K562 (cell line): Measurements from ENCODE around the gene FBXO17. TPM values are rescaled to one million over a fixed set of nuclear protein-coding genes. Genes with fewer than 3 reads are reported as not detected.

ENCODE experiments used
- CREM ChIP-seq: IDR thresholded peaks from 2 replicates; pipeline ENCODE4 v1.6.1; 2014; ENCODE audit warnings: antibody characterized with exemption, low read depth
- E2F4 ChIP-seq: sonication (generic); formaldehyde crosslinking; IDR thresholded peaks from 2 replicates; pipeline ENCODE4 v1.8.0; 2022; ENCODE audit warnings: mild to moderate bottlenecking, low read depth, missing genetic modification reagents
- EP400 ChIP-seq: fragments of 450-650 bp; IDR thresholded peaks from 2 replicates; pipeline ENCODE4 v1.6.1; 2017; ENCODE audit warnings: antibody characterized with exemption, mild to moderate bottlenecking, moderate library complexity
- ETV5 ChIP-seq: sonication (generic); formaldehyde crosslinking; IDR thresholded peaks from 2 replicates; pipeline ENCODE4 v1.4.0; 2020; ENCODE audit warnings: low read depth, mild to moderate bottlenecking, missing genetic modification reagents
- FOXJ2 ChIP-seq: fragments of 200-800 bp; sonication (Bioruptor generic); IDR thresholded peaks from 2 replicates; pipeline ENCODE4 v1.6.1; 2016; ENCODE audit warnings: missing genetic modification characterization, missing compliant biosample characterization
- GABPB1 ChIP-seq: sonication (generic); formaldehyde crosslinking; IDR thresholded peaks from 2 replicates; pipeline ENCODE4 v1.8.0; 2022; ENCODE audit warnings: mild to moderate bottlenecking, missing genetic modification reagents
- GMEB1 ChIP-seq: fragments of 250-450 bp; sonication (Bioruptor Pico); IDR thresholded peaks from 2 replicates; pipeline ENCODE4 v1.4.0; 2020; ENCODE audit warnings: mild to moderate bottlenecking
- HDAC2 ChIP-seq: fragments of 450-650 bp; IDR thresholded peaks from 2 replicates; pipeline ENCODE4 v1.6.1; 2016; ENCODE audit warnings: mild to moderate bottlenecking
- HSF4 ChIP-seq: fragments of 250-450 bp; sonication (Bioruptor Pico); IDR thresholded peaks from 2 replicates; pipeline ENCODE4 v2.1.2; 2022; ENCODE audit warnings: mild to moderate bottlenecking, moderate library complexity, borderline replicate concordance
- KDM1A ChIP-seq, 2 experiments: fragments of 450-650 bp; IDR thresholded peaks; 2 replicates each; pipeline ENCODE4 v1.6.1; 2016; ENCODE audit warnings: mild to moderate bottlenecking in 2 of 2
- KLF6 ChIP-seq: fragments of 250-450 bp; sonication (Bioruptor Pico); IDR thresholded peaks from 2 replicates; pipeline ENCODE4 v1.4.0; 2020; ENCODE audit warnings: mild to moderate bottlenecking, moderate library complexity, borderline replicate concordance
- MEIS2 ChIP-seq: fragments of 450-650 bp; IDR thresholded peaks from 2 replicates; pipeline ENCODE4 v1.6.1; 2014; ENCODE audit warnings: mild to moderate bottlenecking; ENCODE audit not compliant: partially characterized antibody
- NR2C1 ChIP-seq, 2 experiments: fragments of 450-650 bp; IDR thresholded peaks; 2 replicates each; pipeline ENCODE4 v1.6.1; 2017; ENCODE audit warnings: mild to moderate bottlenecking in 2 of 2, antibody characterized with exemption in 1 of 2, inconsistent platforms in 1 of 2, missing compliant biosample characterization in 1 of 2, missing genetic modification characterization in 1 of 2
- SAP30 ChIP-seq: fragments of 200-600 bp; sonication (generic); IDR thresholded peaks from 2 replicates; pipeline ENCODE4 v1.6.1; 2012; ENCODE audit warnings: borderline replicate concordance, low read depth, mild to moderate bottlenecking, moderate library complexity, low read length, control low read depth, inconsistent platforms; ENCODE audit not compliant: insufficient read depth, poor library complexity, severe bottlenecking
- SETDB1 ChIP-seq: IDR thresholded peaks from one replicate; pipeline ENCODE4 v1.6.1; 2012; ENCODE audit warnings: low read length, control low read depth, inconsistent platforms
- SIN3B ChIP-seq: fragments of 450-650 bp; IDR thresholded peaks from 2 replicates; pipeline ENCODE4 v1.6.1; 2017; ENCODE audit warnings: low read depth, mild to moderate bottlenecking, moderate library complexity
- SRF ChIP-seq, 2 experiments: fragments of 250-450, 450-650 bp in 1 of 2; sonication (Bioruptor Pico) in 1 of 2; sonication (generic) in 1 of 2; formaldehyde crosslinking; IDR thresholded peaks; 2 replicates each; pipeline versions ENCODE4 v1.5.0 to v1.5.1; 2020 to 2022; ENCODE audit warnings: mild to moderate bottlenecking in 1 of 2, missing genetic modification reagents in 1 of 2
- TEAD1 ChIP-seq, 2 experiments: fragments of 450-650 bp in 1 of 2; sonication (generic) in 1 of 2; formaldehyde crosslinking; IDR thresholded peaks; 2 replicates each; pipeline versions ENCODE4 v1.4.0 to v1.8.0; 2020 to 2022; ENCODE audit warnings: mild to moderate bottlenecking in 2 of 2, missing genetic modification reagents in 1 of 2
- ZBTB11 ChIP-seq, 3 experiments: fragments of 200-800 bp in 1 of 3; fragments of 250-450 bp in 1 of 3; fragments of 450-650 bp in 1 of 3; sonication (Bioruptor Pico) in 1 of 3; sonication (Bioruptor generic) in 1 of 3; formaldehyde crosslinking in 1 of 3; IDR thresholded peaks; 2 replicates each; pipeline versions ENCODE4 v1.6.1 to v1.8.0; 2016 to 2022; ENCODE audit warnings: mild to moderate bottlenecking in 2 of 3, missing genetic modification characterization in 2 of 3, missing compliant biosample characterization in 1 of 3, moderate library complexity in 1 of 3
- ZNF311 ChIP-seq: fragments of 250-450 bp; sonication (Bioruptor Pico); IDR thresholded peaks from 2 replicates; pipeline ENCODE4 v1.4.0; 2020; ENCODE audit warnings: mild to moderate bottlenecking, moderate library complexity
- ZNF551 ChIP-seq: fragments of 250-450 bp; sonication (Bioruptor Pico); IDR thresholded peaks from 2 replicates; pipeline ENCODE4 v1.5.0; 2021; ENCODE audit warnings: mild to moderate bottlenecking, moderate library complexity
- polyA plus RNA-seq, 8 experiments: library from polyadenylated mRNA; depleted of rRNA in 4 of 8; stranded (reverse) in 5 of 8; unstranded in 3 of 8; fragments of >200 nt; fragmentation: Nextera tagmentation in 2 of 8; fragmentation: Illumina TruSeq in 1 of 8; extraction: Ambion mirVana in 2 of 8; extraction: Trizol in 1 of 8; gene quantifications; 2 replicates each; pipeline versions ENCODE4 v1.2.1 to v1.2.3, GENCODE V29; 2011 to 2014; ENCODE audit warnings: inconsistent platforms in 1 of 8, missing spikeins in 1 of 8
- total RNA-seq, 7 experiments: library from RNA; depleted of rRNA in 6 of 7; stranded (reverse); fragments of >200 nt in 6 of 7; fragmentation: Illumina TruSeq in 2 of 7; extraction: Trizol in 2 of 7; gene quantifications; 2 replicates each; pipeline versions ENCODE4 v1.2.1 to v1.2.3, GENCODE V29; 2011 to 2021; ENCODE audit warnings: low replicate concordance in 1 of 7

Gene FBXO17
- total and polyA plus RNA-seq, 9 of the 15 experiments (the other 6 are each of a cell fraction or from before 2014, with no cell fraction given): 4.1 to 27.1 (median 19.0) TPM

GRCh38 chr19:38899447-38900201 lies 75.9 kb downstream of the FBXO17 start, which contains the start of the genes NFKBIB and SIRT2 (continued):
- TF ChIP-seq E2F4 (CRISPR knock-in tag) (0 out of 2 replicates have a peak, but pooled peaks have one; percentile 41), MEIS2 (peak; percentile 81), TEAD1 (CRISPR knock-in tag; IDR thresholded peaks at IDR 0.05) (peak; percentile 54 to 86; a peak in 2 of 4 replicates), KDM1A (IDR thresholded peaks at IDR 0.05) (no peak), SRF (CRISPR knock-in tag; IDR thresholded peaks at IDR 0.05) (peak in 1 of 2 experiments; percentile 84; a peak in 2 of 4 replicates), HDAC2 (no peak; the same call in 1 of the 2 replicates), ETV5 (CRISPR knock-in tag) (peak; percentile 46; the same call in 1 of the 2 replicates), EP400 (peak; percentile 80), KLF6 (CRISPR knock-in tag) (peak; percentile 5; the same call in 1 of the 2 replicates), SIN3B (no peak), HSF4 (CRISPR knock-in tag) (no peak), NR2C1 (IDR thresholded peaks at IDR 0.05) (peak; percentile 84), NR2C1 (tag; IDR thresholded peaks at IDR 0.05) (peak; percentile 94), SETDB1 (no peak), ZNF311 (CRISPR knock-in tag) (no peak), FOXJ2 (tag) (peak; percentile 87), SAP30 (peak; percentile 92), CREM (peak; percentile 99), GABPB1 (CRISPR knock-in tag) (peak; percentile 91), ZBTB11 (CRISPR knock-in tag; IDR thresholded peaks at IDR 0.05) (peak in 1 of 3 experiments; percentile 84; a peak in 2 of 6 replicates), ZNF551 (CRISPR knock-in tag) (no peak), GMEB1 (CRISPR knock-in tag) (peak; percentile 93)
